T-helper 17 cell (primary cell): ENCODE results near the gene SLC2A1. TPM values are rescaled to one million over a fixed set of nuclear protein-coding genes. Genes with fewer than 3 reads are reported as not detected.

Experiments
- ATAC-seq: fragments of 150-1000 bp; cut with Tn5 transposase; 2 replicates; pipeline ENCODE4 v1.10.0; 2021; ENCODE audit warnings: mild to moderate bottlenecking, moderate library complexity
- DNase-seq, 3 donors: peaks; one replicate each; pipeline versions ENCODE4 v3.0.0 to v3.0.0-alpha.2; 2020 to 2021
- H3K9me3 ChIP-seq: one replicate; pipeline ENCODE4 v1.7.0; 2013; ENCODE audit warnings: low read length, mild to moderate bottlenecking; ENCODE audit not compliant: control insufficient read depth, poor library complexity, severe bottlenecking
- H3K27ac Mint-ChIP-seq: one replicate; pipeline ENCODE4 v1.8.0; 2022; ENCODE audit warnings: mild to moderate bottlenecking, moderate library complexity, mixed read lengths
- H3K27me3 Mint-ChIP-seq: one replicate; pipeline ENCODE4 v1.8.0; 2022; ENCODE audit warnings: mixed read lengths
- H3K36me3 Mint-ChIP-seq: one replicate; pipeline ENCODE4 v1.8.0; 2022; ENCODE audit warnings: low read depth, mixed read lengths
- H3K4me1 Mint-ChIP-seq: one replicate; pipeline ENCODE4 v1.8.0; 2022; ENCODE audit warnings: mild to moderate bottlenecking, mixed read lengths
- H3K4me3 Mint-ChIP-seq: one replicate; pipeline ENCODE4 v1.8.0; 2022; ENCODE audit warnings: mild to moderate bottlenecking, moderate library complexity, mixed read lengths
- total RNA-seq, 4 donors: library from RNA in 2 of 4; stranded (reverse) in 2 of 4; gene quantifications; one replicate each; pipeline ENCODE4 v1.2.3 and lab custom pipeline; 2022 to 2026

The SLC2A1 gene
- total RNA-seq, 2 donors from 2014 or later = 63.7 to 79.0 TPM

DNA sequence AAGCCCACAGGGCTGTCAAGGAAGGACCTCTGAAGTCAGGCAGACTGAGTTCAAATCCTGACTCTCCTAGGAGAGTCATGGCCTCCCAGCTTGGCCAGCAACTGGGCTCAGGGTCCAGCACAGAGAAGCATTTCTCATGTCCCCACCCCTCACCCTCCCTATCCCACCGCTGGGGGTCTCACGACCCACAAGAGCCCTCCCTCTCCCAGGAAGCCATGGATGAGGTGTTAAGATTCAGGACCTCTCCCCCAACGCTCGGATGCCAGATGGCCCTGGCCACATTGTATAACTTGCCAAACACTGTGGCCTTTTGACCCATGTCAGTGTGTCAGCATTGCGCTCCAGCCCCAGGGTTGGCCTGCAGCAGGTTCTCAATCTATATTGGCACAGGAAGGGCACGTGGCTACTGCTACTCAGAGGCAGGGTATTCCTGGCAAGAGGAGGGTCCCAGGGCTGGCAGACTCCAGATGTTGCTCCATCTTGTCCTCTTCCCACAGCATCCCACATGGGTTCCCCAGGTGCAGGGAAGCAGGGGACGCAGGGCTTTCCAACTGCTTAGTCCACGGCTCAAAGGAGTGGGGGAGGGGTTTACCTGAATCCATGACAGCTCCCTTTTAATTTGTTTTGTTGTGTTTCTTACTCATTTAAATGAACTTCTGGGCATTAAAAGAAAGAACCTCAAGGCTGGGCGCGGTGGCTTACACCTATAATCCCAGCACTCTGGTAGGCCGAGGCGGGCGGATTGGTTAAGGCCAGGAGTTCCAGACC, 10.5 kb downstream of the SLC2A1 start:
- Mint-ChIP-seq H3K4me3 (no peak overlapping the region), H3K4me1 (peaks cover 77% of the 10 kb centered on the region), H3K27ac (peak overlapping the region; percentile 94), H3K27me3 (no peaks in the 10 kb centered on the region), H3K36me3 (peaks cover 5% of the 10 kb centered on the region)
- DNase-seq (no peak), ATAC-seq (no peak)
- H3K9me3 ChIP-seq = no peaks in the 10 kb centered on the region

DNA sequence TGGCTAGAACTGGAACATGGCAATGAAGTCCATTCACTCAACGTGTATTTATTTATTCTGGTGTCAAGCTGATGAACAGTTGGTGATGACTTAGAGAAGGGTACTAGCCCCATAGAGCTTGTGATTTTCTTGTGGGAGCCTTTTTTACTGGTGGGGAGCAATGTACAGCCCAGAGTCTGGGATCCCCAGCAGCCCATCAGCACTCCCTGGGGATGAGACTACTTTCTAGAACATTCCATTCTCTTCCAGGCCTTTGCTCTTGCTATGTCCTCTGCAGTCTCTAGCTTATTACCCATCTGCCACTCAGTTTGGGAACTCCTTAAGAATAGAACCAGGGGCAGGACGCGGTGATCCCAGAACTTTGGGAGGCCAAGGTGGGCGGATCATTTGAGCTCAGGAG, 11.6 kb downstream of the SLC2A1 start:
- H3K36me3 Mint-ChIP-seq = peaks cover 5% of the 10 kb centered on the region

DNA sequence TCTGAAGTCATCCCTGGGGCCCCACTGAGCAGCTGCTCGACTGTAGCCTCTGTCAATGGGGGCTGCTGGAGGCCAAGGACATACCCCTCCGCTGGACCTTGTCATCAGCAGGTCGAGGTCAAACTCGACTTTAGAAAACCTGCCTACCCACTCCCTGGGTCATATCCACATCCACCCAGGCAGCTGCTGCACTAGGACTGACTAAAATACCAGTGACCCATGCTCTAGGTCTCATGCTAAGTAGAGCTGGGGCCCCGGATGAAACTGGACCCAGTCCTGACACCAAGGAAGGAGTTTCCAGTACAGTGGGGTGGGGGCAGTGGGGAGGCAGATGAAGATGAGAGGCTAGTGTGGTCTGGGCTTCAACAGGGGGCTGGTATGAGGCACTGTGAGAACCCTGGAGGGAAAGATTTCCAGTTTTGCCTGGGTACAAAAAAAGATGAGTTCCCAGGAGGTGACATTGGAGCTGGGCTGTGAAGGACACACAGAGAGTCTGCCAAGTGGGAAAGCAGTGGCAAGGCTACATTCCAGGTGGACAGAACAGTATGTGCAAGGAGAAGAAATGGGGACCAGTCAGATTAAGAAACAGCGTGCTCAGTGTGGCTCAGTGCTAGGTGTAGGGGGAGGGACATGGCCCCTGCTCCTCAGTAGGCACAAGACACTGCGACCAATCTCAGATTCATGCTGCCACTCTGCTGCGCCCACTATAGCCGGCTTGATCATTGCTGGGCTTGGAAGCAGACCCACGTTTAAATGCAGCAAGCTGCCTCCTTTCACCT, 12.4 kb downstream of the SLC2A1 start:
- Mint-ChIP-seq H3K27me3 (no peaks in the 10 kb centered on the region), H3K27ac (peak overlapping the region; percentile 94), H3K4me1 (peaks cover 77% of the 10 kb centered on the region), H3K4me3 (peak overlapping the region; percentile 33), H3K36me3 (peaks cover 5% of the 10 kb centered on the region)
- no peaks in the 10 kb centered on the region for H3K9me3 ChIP-seq
- ATAC-seq (no peak), DNase-seq (no peak)

More for the DNA sequence above, 11.6 kb downstream of the SLC2A1 start:
- Mint-ChIP-seq H3K27ac (peak overlapping the region; percentile 94), H3K4me3 (no peak overlapping the region), H3K27me3 (no peaks in the 10 kb centered on the region), H3K4me1 (peaks cover 79% of the 10 kb centered on the region)
- DNase-seq (no peak), ATAC-seq (no peak)
- no peaks in the 10 kb centered on the region for H3K9me3 ChIP-seq

DNA sequence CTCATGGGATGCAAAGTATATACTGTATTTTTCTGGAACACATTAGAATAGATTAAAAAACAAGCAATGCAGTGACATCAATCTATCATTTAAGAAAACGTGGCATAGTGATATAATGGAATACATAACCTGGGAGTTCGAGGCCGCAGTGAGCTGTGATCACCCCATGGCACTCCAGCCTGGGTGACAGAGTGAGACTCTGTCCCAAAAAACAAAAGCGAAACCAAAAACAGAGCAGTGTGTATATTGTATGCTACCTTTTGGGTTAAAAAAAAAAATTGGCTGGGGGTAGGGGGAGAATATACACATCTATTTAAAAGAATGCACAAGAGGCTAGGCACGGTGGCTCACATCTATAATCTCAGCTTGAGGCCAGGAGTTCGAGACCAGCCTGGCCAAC, 13.5 kb downstream of the SLC2A1 start:
- Mint-ChIP-seq H3K36me3 (peaks cover 8% of the 10 kb centered on the region), H3K27me3 (no peaks in the 10 kb centered on the region), H3K27ac (peak overlapping the region; percentile 94), H3K4me3 (peak overlapping the region; percentile 82), H3K4me1 (peaks cover 76% of the 10 kb centered on the region)
- DNase-seq = no peak
- no peaks in the 10 kb centered on the region for H3K9me3 ChIP-seq
- peak; percentile 61 for ATAC-seq

DNA sequence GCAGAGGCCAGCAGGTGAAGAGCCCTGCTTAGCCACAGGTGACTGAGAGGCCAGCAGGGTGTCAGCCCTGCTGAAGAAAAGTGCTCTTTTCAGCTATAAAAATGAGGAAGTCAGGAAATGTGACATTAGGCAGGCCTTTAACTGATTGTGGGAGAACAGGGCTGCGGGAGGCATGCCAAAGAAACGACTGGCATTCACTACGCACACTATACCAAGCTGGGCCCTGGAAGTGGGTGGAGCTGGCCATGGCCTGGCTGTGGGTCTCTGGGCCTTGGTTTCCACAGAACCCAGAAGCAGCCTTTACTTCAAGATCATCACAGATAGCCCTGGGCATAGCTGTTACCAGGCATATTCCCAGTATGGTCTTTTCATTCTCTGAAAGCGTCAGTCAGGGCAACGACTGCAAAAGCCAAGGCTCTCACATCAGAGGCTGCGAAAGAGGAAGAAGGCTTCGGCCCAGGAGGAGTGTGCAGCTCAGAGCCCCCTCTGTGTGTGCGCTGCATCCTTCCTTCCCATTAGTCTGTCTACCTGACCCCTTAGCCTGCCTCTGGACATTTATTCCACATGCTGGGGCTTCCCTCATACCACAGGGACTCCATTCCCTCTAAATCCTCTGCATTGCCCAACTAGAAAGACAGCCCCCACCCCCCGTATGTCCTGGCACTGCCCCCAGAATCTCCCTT, 14.3 kb downstream of the SLC2A1 start:
- ATAC-seq = no peak
- H3K27ac Mint-ChIP-seq = peak overlapping the region; percentile 94
- H3K9me3 ChIP-seq = no peaks in the 10 kb centered on the region
- H3K27me3 Mint-ChIP-seq = no peaks in the 10 kb centered on the region
- peak overlapping the region; percentile 85 for H3K4me3 Mint-ChIP-seq
- H3K4me1 Mint-ChIP-seq = peaks cover 77% of the 10 kb centered on the region
- peaks cover 8% of the 10 kb centered on the region for H3K36me3 Mint-ChIP-seq
- DNase-seq = no peak

DNA sequence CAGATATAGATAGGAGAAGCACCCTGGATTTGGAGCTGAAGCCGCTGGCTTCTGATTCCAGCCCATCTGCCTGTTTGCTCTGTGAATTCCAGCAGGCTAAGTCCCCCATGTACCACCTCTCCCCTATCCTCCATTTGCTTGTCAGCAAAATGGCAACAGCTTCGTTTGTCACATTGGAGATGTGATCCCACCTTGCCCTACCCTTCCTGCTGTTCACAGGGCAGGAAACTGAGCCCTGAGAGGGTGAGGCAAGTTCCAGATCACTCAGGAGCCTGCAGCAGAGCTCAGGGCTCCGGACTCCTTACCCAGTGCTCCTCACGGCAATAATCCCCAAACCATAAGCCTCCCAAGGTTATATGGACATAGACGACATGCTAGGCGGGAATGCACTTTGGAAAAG, 14.9 kb downstream of the SLC2A1 start:
- no peaks in the 10 kb centered on the region for H3K9me3 ChIP-seq
- no peaks in the 10 kb centered on the region for H3K27me3 Mint-ChIP-seq
- peak overlapping the region; percentile 85 for H3K4me3 Mint-ChIP-seq
- peaks cover 8% of the 10 kb centered on the region for H3K36me3 Mint-ChIP-seq
- DNase-seq (no peak), ATAC-seq (no peak)
- H3K27ac Mint-ChIP-seq = peak overlapping the region; percentile 94
- H3K4me1 Mint-ChIP-seq = peaks cover 80% of the 10 kb centered on the region

DNA sequence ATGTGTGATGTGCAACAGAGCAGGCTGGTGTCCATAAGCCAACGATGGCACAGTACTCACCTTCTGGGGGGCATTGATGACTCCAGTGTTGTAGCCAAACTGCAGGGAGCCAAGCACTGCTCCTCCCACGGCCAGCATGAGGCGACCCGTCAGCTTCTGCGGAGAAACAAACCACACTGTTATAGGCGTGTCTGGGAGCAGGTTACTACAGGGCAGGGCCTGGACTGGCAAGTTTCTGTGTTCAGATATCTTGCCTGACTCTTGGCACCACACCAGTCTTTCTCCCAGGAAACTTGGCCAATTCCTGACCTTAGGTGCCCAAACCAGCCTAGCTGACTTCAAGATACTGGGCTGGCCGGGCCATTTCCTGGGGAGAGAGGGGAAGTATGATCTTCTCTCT, 15.5 kb downstream of the SLC2A1 start:
- Mint-ChIP-seq H3K27ac (peak overlapping the region; percentile 95), H3K36me3 (peaks cover 8% of the 10 kb centered on the region), H3K4me3 (peak overlapping the region; percentile 58), H3K4me1 (peaks cover 86% of the 10 kb centered on the region), H3K27me3 (no peaks in the 10 kb centered on the region)
- no peaks in the 10 kb centered on the region for H3K9me3 ChIP-seq
- ATAC-seq (peak; percentile 62), DNase-seq (no peak)

DNA sequence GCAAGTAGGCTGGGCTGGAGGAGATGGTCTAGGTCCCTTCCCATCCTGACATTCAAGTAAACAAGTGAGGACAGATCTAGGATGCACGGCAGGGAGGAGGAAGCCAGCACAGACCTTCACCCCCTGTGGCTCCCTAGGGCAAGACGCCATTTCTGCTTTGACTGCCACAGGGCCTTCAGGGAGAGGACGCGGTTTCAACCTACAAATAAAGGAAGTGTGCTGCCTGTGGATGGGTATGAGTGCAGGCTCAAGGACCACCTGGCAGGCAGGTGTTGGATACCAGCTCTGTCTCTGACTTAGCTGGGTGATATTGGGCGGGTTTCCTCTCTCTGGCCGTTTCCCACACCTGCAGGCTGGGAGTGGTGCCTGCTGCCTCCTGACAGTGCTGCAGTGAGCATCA, 16.2 kb downstream of the SLC2A1 start:
- H3K9me3 ChIP-seq = no peaks in the 10 kb centered on the region
- H3K4me1 Mint-ChIP-seq = peaks cover 85% of the 10 kb centered on the region
- H3K4me3 Mint-ChIP-seq = peak overlapping the region; percentile 58
- peak overlapping the region; percentile 95 for H3K27ac Mint-ChIP-seq
- no peaks in the 10 kb centered on the region for H3K27me3 Mint-ChIP-seq
- DNase-seq = no peak
- peaks cover 8% of the 10 kb centered on the region for H3K36me3 Mint-ChIP-seq
- ATAC-seq = no peak

DNA sequence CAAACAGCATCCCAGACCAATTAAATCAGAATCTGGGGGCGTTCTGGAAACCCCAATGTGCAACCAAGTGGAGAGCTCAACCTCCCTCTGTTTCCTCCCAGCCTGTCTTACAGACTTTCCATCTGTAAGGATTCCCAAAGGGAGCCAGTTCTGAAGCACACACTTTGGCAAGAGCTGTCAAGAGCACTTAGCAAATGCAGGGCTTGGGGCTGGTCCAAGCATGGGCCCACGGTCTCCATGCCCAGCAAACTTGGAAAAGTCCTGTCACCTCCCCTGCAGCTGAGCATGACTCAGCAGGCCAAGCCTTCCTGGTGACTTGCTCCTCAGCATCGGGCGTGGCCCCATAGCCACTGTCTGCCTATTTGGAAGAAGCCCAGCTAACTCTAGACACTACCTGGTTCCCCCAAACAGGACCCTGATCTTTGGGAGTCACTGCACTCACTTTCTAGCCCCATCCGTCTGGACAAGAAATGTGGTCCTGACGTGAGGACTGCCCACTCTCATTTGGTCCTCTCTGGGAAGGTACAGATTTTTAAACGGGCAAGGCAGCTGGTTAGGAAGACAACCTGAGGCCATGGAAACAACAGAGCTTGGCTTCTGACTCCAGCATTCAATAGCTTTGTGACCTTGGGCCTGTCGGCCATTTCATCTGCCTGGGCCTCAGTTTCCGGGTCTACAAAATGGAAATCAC, 16.9 kb downstream of the SLC2A1 start:
- Mint-ChIP-seq H3K27ac (peak overlapping the region; percentile 95), H3K36me3 (peaks cover 8% of the 10 kb centered on the region), H3K27me3 (no peaks in the 10 kb centered on the region), H3K4me3 (peak overlapping the region; percentile 81), H3K4me1 (peaks cover 88% of the 10 kb centered on the region)
- H3K9me3 ChIP-seq = no peaks in the 10 kb centered on the region
- ATAC-seq = no peak
- no peak for DNase-seq

DNA sequence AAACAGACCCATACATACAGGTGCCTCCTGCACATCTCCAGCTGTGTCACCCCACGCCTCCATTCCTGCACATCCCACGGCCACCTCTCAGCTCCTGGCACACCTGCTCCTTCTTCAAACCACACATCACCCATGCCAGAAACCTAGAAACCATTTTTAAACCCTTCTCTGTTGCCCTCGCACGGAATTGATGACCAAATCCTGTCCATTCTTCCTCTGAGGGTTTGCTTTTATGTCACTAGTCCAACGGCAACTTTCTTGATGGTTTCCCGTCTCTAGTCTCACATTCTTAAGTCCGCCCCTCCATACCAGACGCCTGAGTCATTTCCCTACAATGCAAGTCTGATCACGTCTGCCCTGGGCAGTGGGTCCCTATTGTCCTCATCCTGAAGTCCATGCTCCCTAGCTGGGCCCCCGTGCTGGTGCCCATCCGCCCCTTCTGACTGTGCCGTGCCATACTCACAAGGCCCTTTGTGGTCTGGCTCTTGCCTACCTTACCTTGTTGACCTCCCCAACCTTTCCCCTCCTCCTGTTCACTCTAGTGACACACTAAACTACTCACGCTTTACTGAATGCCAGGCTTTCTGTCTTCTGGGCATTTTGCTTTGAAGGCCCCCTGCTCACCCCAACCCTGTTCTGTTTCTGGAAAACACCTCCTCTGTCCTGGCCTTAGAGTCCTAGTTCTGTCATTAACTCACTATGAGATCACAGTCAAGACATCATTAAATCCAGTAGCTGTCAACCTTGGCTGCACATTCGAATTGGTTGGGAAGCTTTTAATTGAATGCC, 17.6 kb downstream of the SLC2A1 start:
- Mint-ChIP-seq H3K4me3 (peak overlapping the region; percentile 81), H3K27ac (peak overlapping the region; percentile 95), H3K27me3 (no peaks in the 10 kb centered on the region), H3K4me1 (peaks cover 85% of the 10 kb centered on the region), H3K36me3 (peaks cover 8% of the 10 kb centered on the region)
- no peaks in the 10 kb centered on the region for H3K9me3 ChIP-seq
- no peak for DNase-seq
- peak; percentile 10 for ATAC-seq

DNA sequence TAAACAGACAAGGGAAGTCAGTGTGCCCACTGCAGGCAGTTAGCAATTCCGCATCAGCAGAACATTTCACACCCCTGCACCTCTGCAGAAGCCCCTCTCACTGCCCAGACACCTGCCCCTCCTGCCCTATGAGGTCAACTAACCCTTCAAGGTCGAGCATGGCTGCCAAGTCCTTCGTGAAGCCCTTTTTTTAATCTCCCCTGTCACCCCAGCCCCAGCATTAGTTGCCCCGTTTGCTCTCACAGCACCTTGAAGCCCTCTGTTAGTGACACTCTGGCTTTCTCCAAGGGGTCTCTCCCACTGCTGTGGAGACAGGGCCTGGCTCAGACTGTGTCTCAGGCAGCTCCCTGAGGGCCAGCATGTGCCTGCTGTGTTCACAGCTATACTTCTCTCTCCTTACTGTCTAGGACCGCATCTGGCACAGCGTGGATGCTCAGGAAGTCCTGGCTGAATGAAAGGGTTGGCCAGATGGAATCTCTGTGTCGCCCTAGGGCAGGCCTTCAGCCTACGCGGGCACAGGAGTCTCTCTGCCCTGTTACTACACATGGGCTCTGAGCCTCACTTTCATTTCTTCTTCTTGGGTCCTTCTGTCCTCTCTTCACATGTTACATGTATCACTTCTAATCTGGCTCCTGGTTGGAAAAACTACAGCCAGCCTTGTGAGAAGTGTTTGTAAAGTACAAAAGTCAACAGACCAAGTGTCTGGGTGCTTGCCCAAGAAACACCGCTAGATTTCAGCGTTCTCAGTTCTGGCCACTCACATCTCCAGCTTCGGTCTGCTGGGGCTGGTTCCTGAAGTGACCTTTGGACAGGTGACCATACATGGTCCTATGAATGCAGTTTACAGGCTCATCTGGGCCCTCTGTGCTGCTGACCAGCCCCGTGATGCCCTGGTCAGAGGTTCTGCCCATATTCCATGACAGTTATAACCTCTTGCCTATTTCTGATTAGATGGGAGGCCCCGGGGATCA, 19.7 kb downstream of the SLC2A1 start:
- no peaks in the 10 kb centered on the region for H3K9me3 ChIP-seq
- Mint-ChIP-seq H3K4me1 (peaks cover 83% of the 10 kb centered on the region), H3K36me3 (peaks cover 8% of the 10 kb centered on the region), H3K27ac (peak overlapping the region; percentile 95), H3K27me3 (no peaks in the 10 kb centered on the region), H3K4me3 (peak overlapping the region; percentile 78)
- no peak for ATAC-seq
- DNase-seq = no peak
